GM23338 (cell line): ENCODE results near the gene LY6G6D.

Experiments used
- CREB1 ChIP-seq: fragments of 250-450 bp; sonication (Bioruptor Pico); IDR thresholded peaks from 2 replicates; pipeline ENCODE4 v1.5.0; 2020; ENCODE audit warnings: low read depth, mild to moderate bottlenecking, moderate library complexity
- CTCF ChIP-seq, 2 experiments: fragments of 200-600 bp in 1 of 2; sonication (generic) in 1 of 2; conservative IDR thresholded peaks; 2 replicates each; pipeline versions ENCODE4 v1.5.1 to v1.6.1; 2016 to 2017; ENCODE audit warnings: antibody characterized with exemption in 2 of 2, low read depth in 2 of 2, mild to moderate bottlenecking in 2 of 2, moderate library complexity in 1 of 2
- EZH2 ChIP-seq: fragments of 200-600 bp; sonication (generic); IDR thresholded peaks from one replicate; pipeline ENCODE4 v1.8.0; 2017; ENCODE audit warnings: antibody characterized with exemption, mild to moderate bottlenecking, low read depth; ENCODE audit not compliant: unreplicated experiment
- EZH2phosphoT487 ChIP-seq: fragments of 200-600 bp; sonication (generic); IDR thresholded peaks from one replicate; pipeline ENCODE4 v1.8.1; 2018; ENCODE audit warnings: antibody characterized with exemption; ENCODE audit not compliant: unreplicated experiment
- JUNB ChIP-seq: IDR thresholded peaks from one replicate; pipeline ENCODE4 v1.6.1; 2016; ENCODE audit warnings: antibody characterized with exemption; ENCODE audit not compliant: unreplicated experiment
- NANOG ChIP-seq: IDR thresholded peaks from 2 replicates; pipeline ENCODE4 v1.6.1; 2016; ENCODE audit warnings: antibody characterized with exemption, borderline replicate concordance
- POLR2AphosphoS5 ChIP-seq: IDR thresholded peaks from 2 replicates; pipeline ENCODE4 v1.6.1; 2016; ENCODE audit warnings: antibody characterized with exemption, low read depth
- ZNF114 ChIP-seq: fragments of 250-450 bp; sonication (Bioruptor Pico); IDR thresholded peaks from 2 replicates; pipeline ENCODE4 v1.5.0; 2020; ENCODE audit warnings: mild to moderate bottlenecking, moderate library complexity
- TF ChIP-seq, protein P1 (sequence below): IDR thresholded peaks from one replicate; pipeline ENCODE4 v1.6.1; 2018; ENCODE audit warnings: antibody characterized with exemption; ENCODE audit not compliant: unreplicated experiment
- TF ChIP-seq, protein P2 (sequence below): IDR thresholded peaks from 2 replicates; pipeline ENCODE4 v1.6.1; 2016; ENCODE audit warnings: antibody characterized with exemption

DNA sequence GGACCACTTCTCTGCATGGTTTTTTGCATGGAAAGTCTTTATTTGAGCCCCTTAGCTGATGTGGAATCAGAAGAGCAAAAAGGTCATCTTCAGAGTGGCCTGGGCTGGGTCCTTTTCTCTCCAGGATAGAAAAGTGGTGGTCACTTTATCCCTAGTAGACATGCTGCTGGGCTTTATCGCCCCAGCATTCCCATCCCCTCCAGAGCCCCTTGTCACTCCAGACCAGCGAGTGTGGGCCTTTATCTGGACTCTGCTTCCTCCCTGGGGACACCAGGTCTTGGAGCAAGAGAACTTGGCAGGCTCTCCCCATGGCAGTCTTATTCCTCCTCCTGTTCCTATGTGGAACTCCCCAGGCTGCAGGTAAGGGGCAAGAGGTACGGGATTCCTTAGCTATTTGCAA, 8.5 kb upstream of the LY6G6D start, which contains the start of gene LY6G6F:
- TF ChIP-seq EZH2: no peak
- no peak for TF ChIP-seq EZH2phosphoT487
- no peak for TF ChIP-seq POLR2AphosphoS5
- TF ChIP-seq CTCF (conservative IDR thresholded peaks at IDR 0.05; ENCODE audit: low read depth in 2 of 2): no peak
- TF ChIP-seq CREB1: no peak
- TF ChIP-seq, protein P1, sequence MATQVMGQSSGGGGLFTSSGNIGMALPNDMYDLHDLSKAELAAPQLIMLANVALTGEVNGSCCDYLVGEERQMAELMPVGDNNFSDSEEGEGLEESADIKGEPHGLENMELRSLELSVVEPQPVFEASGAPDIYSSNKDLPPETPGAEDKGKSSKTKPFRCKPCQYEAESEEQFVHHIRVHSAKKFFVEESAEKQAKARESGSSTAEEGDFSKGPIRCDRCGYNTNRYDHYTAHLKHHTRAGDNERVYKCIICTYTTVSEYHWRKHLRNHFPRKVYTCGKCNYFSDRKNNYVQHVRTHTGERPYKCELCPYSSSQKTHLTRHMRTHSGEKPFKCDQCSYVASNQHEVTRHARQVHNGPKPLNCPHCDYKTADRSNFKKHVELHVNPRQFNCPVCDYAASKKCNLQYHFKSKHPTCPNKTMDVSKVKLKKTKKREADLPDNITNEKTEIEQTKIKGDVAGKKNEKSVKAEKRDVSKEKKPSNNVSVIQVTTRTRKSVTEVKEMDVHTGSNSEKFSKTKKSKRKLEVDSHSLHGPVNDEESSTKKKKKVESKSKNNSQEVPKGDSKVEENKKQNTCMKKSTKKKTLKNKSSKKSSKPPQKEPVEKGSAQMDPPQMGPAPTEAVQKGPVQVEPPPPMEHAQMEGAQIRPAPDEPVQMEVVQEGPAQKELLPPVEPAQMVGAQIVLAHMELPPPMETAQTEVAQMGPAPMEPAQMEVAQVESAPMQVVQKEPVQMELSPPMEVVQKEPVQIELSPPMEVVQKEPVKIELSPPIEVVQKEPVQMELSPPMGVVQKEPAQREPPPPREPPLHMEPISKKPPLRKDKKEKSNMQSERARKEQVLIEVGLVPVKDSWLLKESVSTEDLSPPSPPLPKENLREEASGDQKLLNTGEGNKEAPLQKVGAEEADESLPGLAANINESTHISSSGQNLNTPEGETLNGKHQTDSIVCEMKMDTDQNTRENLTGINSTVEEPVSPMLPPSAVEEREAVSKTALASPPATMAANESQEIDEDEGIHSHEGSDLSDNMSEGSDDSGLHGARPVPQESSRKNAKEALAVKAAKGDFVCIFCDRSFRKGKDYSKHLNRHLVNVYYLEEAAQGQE: no peak
- no peak for TF ChIP-seq ZNF114
- TF ChIP-seq, protein P2, sequence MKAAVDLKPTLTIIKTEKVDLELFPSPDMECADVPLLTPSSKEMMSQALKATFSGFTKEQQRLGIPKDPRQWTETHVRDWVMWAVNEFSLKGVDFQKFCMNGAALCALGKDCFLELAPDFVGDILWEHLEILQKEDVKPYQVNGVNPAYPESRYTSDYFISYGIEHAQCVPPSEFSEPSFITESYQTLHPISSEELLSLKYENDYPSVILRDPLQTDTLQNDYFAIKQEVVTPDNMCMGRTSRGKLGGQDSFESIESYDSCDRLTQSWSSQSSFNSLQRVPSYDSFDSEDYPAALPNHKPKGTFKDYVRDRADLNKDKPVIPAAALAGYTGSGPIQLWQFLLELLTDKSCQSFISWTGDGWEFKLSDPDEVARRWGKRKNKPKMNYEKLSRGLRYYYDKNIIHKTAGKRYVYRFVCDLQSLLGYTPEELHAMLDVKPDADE: no peak
- no peak for TF ChIP-seq NANOG
- TF ChIP-seq JUNB: no peak
